GM12872 (cell line): ENCODE measurements around the gene HIVEP1.

ENCODE experiments used
- TF ChIP-seq, protein P1 (sequence below): IDR thresholded peaks from 3 replicates; pipeline ENCODE4 v1.5.1; 2011; ENCODE audit warnings: low read depth, mild to moderate bottlenecking, low read length, moderate library complexity; ENCODE audit not compliant: insufficient read depth

The HIVEP1 gene

DNA sequence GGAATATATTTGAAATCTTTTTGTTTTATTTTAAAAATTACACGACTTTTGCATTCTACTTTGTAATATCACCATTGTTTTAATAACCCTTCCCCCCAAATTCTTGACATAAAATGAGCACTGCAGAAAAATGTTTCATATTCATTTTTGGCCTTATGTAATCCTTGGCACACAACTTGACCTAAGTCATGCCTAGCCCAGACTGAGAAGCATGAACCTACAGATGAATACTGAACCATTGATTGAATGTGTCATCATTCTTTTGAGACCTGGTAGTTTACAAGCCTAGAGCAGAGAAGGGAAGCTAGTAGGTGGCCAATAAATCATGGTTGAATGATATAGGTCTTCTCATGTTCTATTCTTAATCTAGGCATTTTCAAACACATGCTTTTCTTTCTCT, 188.6 kb downstream of the HIVEP1 start:
- TF ChIP-seq, protein P1, sequence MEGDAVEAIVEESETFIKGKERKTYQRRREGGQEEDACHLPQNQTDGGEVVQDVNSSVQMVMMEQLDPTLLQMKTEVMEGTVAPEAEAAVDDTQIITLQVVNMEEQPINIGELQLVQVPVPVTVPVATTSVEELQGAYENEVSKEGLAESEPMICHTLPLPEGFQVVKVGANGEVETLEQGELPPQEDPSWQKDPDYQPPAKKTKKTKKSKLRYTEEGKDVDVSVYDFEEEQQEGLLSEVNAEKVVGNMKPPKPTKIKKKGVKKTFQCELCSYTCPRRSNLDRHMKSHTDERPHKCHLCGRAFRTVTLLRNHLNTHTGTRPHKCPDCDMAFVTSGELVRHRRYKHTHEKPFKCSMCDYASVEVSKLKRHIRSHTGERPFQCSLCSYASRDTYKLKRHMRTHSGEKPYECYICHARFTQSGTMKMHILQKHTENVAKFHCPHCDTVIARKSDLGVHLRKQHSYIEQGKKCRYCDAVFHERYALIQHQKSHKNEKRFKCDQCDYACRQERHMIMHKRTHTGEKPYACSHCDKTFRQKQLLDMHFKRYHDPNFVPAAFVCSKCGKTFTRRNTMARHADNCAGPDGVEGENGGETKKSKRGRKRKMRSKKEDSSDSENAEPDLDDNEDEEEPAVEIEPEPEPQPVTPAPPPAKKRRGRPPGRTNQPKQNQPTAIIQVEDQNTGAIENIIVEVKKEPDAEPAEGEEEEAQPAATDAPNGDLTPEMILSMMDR = no peak

DNA sequence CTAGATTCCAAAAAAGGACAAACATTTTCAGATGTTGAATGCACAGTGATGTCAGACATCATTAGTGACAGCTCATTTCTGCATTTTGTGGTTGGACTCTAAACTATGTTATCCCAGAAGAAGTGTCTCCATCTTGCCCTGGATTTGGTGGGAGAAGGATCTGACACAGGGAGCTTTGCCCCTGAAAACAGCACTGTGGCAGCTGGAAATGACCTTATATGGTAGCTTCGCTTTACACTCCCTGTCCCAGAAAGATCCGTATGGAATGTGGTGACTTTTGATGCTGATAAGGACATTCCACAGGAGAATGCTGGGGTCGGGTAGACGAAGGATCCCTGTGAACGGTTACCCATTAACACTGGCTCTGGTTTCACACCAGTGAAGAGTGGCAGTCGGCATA, 190.9 kb downstream of the HIVEP1 start:
- TF ChIP-seq, protein P1 = no peak

DNA sequence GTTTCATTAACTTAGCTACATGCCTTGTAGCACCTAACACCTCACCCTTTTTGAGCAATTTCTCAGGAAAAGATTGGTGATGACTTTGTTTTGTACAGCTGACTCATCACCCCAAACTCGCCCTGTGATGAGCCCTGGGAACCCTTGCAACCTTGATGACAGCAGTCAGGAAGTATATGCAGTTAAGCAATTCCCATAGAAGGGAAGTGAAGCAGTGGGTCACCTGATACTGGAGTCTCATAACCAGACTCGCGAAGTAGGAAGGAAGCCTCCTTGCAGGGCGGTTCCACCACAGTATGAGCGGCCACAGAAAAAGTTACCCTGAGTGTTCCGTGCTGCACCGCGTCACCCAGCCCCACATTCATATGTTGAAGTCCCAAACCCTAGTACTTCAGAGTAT, 196.1 kb downstream of the HIVEP1 start:
- TF ChIP-seq, protein P1 = no peak

DNA sequence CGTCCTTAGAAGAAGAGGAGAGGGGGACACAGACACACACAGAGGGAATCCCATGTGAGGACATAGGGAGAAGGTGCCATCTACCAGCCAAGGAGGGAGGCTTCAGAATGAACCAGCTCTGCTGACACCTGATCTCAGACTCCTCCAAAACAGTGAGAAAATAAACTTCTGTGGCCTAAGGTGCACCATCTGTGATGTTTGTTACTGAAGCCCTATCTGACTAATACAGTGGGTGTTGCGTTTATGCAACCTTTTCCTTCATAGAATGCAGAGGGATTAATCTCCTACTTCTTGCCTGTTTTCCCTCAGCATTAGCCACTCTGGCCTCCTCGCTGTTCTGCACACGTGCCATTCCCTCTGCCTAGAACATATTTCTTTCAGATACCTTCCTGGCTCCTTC, 196.6 kb downstream of the HIVEP1 start:
- TF ChIP-seq, protein P1 = no peak
